Esophagus muscularis mucosa (tissue), 3 donors: ENCODE results near the gene FRY.

Source experiments
- POLR2A ChIP-seq: fragments of 450-650 bp; IDR thresholded peaks from one replicate; pipeline ENCODE4 v1.6.1; 2017; ENCODE audit warnings: antibody characterized with exemption, moderate library complexity, mild to moderate bottlenecking, low read depth
- POLR2AphosphoS5 ChIP-seq, 2 donors: sonication (generic); formaldehyde crosslinking; IDR thresholded peaks; one replicate each; pipeline ENCODE4 v1.6.1; 2017; ENCODE audit warnings: antibody characterized with exemption in 2 of 2
- TF ChIP-seq, protein P1 (sequence below), 3 experiments: fragments of 200-600 bp in 2 of 3; fragments of 450-650 bp in 1 of 3; sonication (generic) in 2 of 3; IDR thresholded peaks; one replicate each; pipeline ENCODE4 v1.5.1; 2017 to 2019; ENCODE audit warnings: antibody characterized with exemption in 3 of 3, mild to moderate bottlenecking in 2 of 3, moderate library complexity in 1 of 3

DNA sequence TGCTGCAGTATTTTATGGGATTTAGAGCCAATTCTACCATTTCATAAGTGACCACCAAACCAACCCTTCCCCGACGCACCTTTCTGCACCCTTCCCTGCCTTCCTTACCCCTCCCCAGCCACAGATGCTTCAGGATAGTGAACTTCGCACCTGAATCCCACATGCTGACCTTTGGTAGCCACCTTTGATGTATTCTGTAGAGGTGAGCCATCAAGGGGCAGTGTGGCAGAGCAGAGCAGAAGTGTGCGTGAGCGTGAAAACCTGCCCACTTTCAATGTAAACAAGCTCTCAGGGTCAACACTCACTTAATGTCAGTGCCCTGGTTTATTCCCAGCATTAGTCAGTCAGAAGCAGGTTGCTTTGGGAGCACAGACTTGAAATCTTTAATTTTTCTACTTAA lies 107.7 kb downstream of the FRY start:
- TF ChIP-seq, protein P1, sequence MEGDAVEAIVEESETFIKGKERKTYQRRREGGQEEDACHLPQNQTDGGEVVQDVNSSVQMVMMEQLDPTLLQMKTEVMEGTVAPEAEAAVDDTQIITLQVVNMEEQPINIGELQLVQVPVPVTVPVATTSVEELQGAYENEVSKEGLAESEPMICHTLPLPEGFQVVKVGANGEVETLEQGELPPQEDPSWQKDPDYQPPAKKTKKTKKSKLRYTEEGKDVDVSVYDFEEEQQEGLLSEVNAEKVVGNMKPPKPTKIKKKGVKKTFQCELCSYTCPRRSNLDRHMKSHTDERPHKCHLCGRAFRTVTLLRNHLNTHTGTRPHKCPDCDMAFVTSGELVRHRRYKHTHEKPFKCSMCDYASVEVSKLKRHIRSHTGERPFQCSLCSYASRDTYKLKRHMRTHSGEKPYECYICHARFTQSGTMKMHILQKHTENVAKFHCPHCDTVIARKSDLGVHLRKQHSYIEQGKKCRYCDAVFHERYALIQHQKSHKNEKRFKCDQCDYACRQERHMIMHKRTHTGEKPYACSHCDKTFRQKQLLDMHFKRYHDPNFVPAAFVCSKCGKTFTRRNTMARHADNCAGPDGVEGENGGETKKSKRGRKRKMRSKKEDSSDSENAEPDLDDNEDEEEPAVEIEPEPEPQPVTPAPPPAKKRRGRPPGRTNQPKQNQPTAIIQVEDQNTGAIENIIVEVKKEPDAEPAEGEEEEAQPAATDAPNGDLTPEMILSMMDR (IDR thresholded peaks at IDR 0.05) = no peak
- TF ChIP-seq POLR2A = no peak
- TF ChIP-seq POLR2AphosphoS5 (IDR thresholded peaks at IDR 0.05) = no peak
